Neural cell (in vitro differentiated cells): ENCODE measurements around the gene DSCAML1. TPM values are rescaled to one million over a fixed set of nuclear protein-coding genes. Genes with fewer than 3 reads are reported as not detected.

Experiments used
- H2AFZ ChIP-seq: fragments of 200-600, 300-800 bp; sonication (generic), shearing (Covaris generic); 2 replicates; pipeline ENCODE4 v1.6.0; 2014; ENCODE audit warnings: low read depth, mild to moderate bottlenecking, antibody characterized with exemption, low read length, moderate library complexity
- H3F3A ChIP-seq: fragments of 200-600 bp; shearing (Covaris generic); 2 replicates; pipeline ENCODE4 v1.6.1; 2016; ENCODE audit warnings: mild to moderate bottlenecking, moderate library complexity, mixed read lengths, antibody characterized with exemption, low read length; ENCODE audit not compliant: insufficient read depth, poor library complexity, severe bottlenecking
- H3K27ac ChIP-seq: fragments of 200-600, 300-800 bp; sonication (generic), shearing (Covaris generic); 2 replicates; pipeline ENCODE4 v1.5.1; 2014; ENCODE audit warnings: mild to moderate bottlenecking, low read length, moderate library complexity
- H3K27me3 ChIP-seq: fragments of 300-800, 200-600 bp; sonication (generic), shearing (Covaris generic); 2 replicates; pipeline ENCODE4 v1.6.0; 2014; ENCODE audit warnings: mild to moderate bottlenecking, low read depth, low read length, moderate library complexity; ENCODE audit not compliant: insufficient read depth
- H3K36me3 ChIP-seq: fragments of 300-800, 200-600 bp; sonication (generic), shearing (Covaris generic); 2 replicates; pipeline ENCODE4 v1.5.1; 2014; ENCODE audit warnings: mild to moderate bottlenecking, antibody characterized with exemption, low read length, moderate library complexity; ENCODE audit not compliant: insufficient read depth
- H3K4me2 ChIP-seq: fragments of 300-800, 200-600 bp; sonication (generic), shearing (Covaris generic); 2 replicates; pipeline ENCODE4 v1.6.0; 2014; ENCODE audit warnings: mild to moderate bottlenecking, low read length
- H3K4me3 ChIP-seq: fragments of 300-800, 200-600 bp; sonication (generic), shearing (Covaris generic); 2 replicates; pipeline ENCODE4 v1.5.1; 2014; ENCODE audit warnings: mild to moderate bottlenecking, low read length, moderate library complexity
- H3K79me2 ChIP-seq: fragments of 200-600 bp; shearing (Covaris generic); replicated peaks from 2 replicates; pipeline ENCODE4 v1.6.0; 2014; ENCODE audit warnings: mild to moderate bottlenecking, low read length, moderate library complexity; ENCODE audit not compliant: insufficient read depth
- H3K9ac ChIP-seq: fragments of 300-800, 200-600 bp; sonication (generic), shearing (Covaris generic); 2 replicates; pipeline ENCODE4 v1.6.1; 2016; ENCODE audit warnings: mild to moderate bottlenecking, low read length, mixed read lengths
- H3K9me2 ChIP-seq: fragments of 200-600 bp; shearing (Covaris generic); 2 replicates; pipeline ENCODE4 v1.6.1; 2016; ENCODE audit warnings: mild to moderate bottlenecking, low read length, mixed read lengths; ENCODE audit not compliant: insufficient read depth
- H3K9me3 ChIP-seq: fragments of 200-600, 300-800 bp; sonication (generic), shearing (Covaris generic); 2 replicates; pipeline ENCODE4 v1.6.1; 2016; ENCODE audit warnings: mild to moderate bottlenecking, mixed run types, low read length, moderate library complexity, mixed read lengths
- H4K20me1 ChIP-seq: fragments of 200-600 bp; shearing (Covaris generic); 2 replicates; pipeline ENCODE4 v1.6.1; 2016; ENCODE audit warnings: mild to moderate bottlenecking, mixed run types; ENCODE audit not compliant: insufficient read depth
- EP300 ChIP-seq: fragments of 450-650 bp; conservative IDR thresholded peaks from 2 replicates; pipeline ENCODE4 v1.6.1; 2014; ENCODE audit warnings: antibody characterized with exemption, mild to moderate bottlenecking, moderate library complexity; ENCODE audit not compliant: poor library complexity, severe bottlenecking
- EZH2 ChIP-seq: fragments of 200-600, 300-800 bp; shearing (Covaris generic), sonication (generic); IDR thresholded peaks from 2 replicates; pipeline ENCODE4 v1.6.1; 2014; ENCODE audit warnings: antibody characterized with exemption, low read length, borderline replicate concordance, mild to moderate bottlenecking; ENCODE audit not compliant: insufficient read depth, poor library complexity, severe bottlenecking
- MXI1 ChIP-seq: fragments of 450-650 bp; conservative IDR thresholded peaks from 2 replicates; pipeline ENCODE4 v1.6.1; 2014; ENCODE audit warnings: antibody characterized with exemption, mild to moderate bottlenecking; ENCODE audit not compliant: poor library complexity, severe bottlenecking
- POLR2AphosphoS5 ChIP-seq: IDR thresholded peaks from 2 replicates; pipeline ENCODE4 v1.6.1; 2012
- RAD21 ChIP-seq: fragments of 450-650 bp; conservative IDR thresholded peaks from 2 replicates; pipeline ENCODE4 v1.6.1; 2014; ENCODE audit warnings: antibody characterized with exemption, mild to moderate bottlenecking, moderate library complexity
- SMC3 ChIP-seq: fragments of 450-650 bp; conservative IDR thresholded peaks from 2 replicates; pipeline ENCODE4 v1.6.1; 2014; ENCODE audit warnings: antibody characterized with exemption, mild to moderate bottlenecking, moderate library complexity; ENCODE audit not compliant: poor library complexity
- TAF1 ChIP-seq: IDR thresholded peaks from 2 replicates; pipeline ENCODE4 v1.6.1; 2012; ENCODE audit warnings: low read depth
- polyA plus RNA-seq: library from polyadenylated mRNA; depleted of rRNA; stranded (reverse); fragments of >200 nt; gene quantifications from 2 replicates; pipeline ENCODE4 v1.2.3, GENCODE V29; 2014
- TF ChIP-seq, protein P1 (sequence below): IDR thresholded peaks from 2 replicates; pipeline ENCODE4 v1.6.1; 2012; ENCODE audit warnings: borderline replicate concordance
- TF ChIP-seq, protein P2 (sequence below): fragments of 450-650 bp; IDR thresholded peaks from 2 replicates; pipeline ENCODE4 v1.5.1; 2014; ENCODE audit warnings: antibody characterized with exemption, mild to moderate bottlenecking, moderate library complexity; ENCODE audit not compliant: poor library complexity, severe bottlenecking

Gene DSCAML1
- polyA plus RNA-seq, 1 donor from 2014 or later: 1.3 TPM

DNA sequence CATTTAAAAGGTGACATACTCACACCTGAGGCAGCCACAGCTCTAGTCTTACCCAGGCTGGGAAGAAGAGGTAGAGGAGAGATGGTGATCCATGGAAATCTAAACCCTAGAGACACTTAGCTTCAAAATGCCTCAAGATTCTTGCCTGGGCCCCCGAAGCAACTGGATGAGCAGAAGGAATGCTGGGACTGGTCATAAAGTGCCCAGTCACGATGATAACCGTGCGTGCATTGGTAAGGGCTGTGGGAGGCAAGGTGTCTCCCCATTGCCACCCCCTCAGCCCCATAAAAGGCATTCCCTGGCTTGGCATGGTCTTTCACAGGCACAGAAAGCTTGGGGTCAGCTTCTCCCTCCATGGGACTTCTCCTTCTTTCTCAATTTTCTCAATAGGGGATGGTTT is 144.5 kb downstream of the DSCAML1 start:
- H3F3A ChIP-seq: no peaks in the 10 kb centered on the region
- H2AFZ ChIP-seq: no peak overlapping the region
- H3K36me3 ChIP-seq: no peaks in the 10 kb centered on the region
- no peak overlapping the region for H3K27ac ChIP-seq
- no peaks in the 10 kb centered on the region for H3K9me3 ChIP-seq
- no peaks in the 10 kb centered on the region for H3K79me2 ChIP-seq
- no peak overlapping the region for H3K4me3 ChIP-seq
- no peak overlapping the region for H3K9ac ChIP-seq
- TF ChIP-seq MXI1 (no peak), POLR2AphosphoS5 (no peak), EZH2 (no peak), RAD21 (no peak), EP300 (no peak), SMC3 (no peak), TAF1 (no peak)
- TF ChIP-seq, protein P1, sequence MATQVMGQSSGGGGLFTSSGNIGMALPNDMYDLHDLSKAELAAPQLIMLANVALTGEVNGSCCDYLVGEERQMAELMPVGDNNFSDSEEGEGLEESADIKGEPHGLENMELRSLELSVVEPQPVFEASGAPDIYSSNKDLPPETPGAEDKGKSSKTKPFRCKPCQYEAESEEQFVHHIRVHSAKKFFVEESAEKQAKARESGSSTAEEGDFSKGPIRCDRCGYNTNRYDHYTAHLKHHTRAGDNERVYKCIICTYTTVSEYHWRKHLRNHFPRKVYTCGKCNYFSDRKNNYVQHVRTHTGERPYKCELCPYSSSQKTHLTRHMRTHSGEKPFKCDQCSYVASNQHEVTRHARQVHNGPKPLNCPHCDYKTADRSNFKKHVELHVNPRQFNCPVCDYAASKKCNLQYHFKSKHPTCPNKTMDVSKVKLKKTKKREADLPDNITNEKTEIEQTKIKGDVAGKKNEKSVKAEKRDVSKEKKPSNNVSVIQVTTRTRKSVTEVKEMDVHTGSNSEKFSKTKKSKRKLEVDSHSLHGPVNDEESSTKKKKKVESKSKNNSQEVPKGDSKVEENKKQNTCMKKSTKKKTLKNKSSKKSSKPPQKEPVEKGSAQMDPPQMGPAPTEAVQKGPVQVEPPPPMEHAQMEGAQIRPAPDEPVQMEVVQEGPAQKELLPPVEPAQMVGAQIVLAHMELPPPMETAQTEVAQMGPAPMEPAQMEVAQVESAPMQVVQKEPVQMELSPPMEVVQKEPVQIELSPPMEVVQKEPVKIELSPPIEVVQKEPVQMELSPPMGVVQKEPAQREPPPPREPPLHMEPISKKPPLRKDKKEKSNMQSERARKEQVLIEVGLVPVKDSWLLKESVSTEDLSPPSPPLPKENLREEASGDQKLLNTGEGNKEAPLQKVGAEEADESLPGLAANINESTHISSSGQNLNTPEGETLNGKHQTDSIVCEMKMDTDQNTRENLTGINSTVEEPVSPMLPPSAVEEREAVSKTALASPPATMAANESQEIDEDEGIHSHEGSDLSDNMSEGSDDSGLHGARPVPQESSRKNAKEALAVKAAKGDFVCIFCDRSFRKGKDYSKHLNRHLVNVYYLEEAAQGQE: no peak
- TF ChIP-seq, protein P2, sequence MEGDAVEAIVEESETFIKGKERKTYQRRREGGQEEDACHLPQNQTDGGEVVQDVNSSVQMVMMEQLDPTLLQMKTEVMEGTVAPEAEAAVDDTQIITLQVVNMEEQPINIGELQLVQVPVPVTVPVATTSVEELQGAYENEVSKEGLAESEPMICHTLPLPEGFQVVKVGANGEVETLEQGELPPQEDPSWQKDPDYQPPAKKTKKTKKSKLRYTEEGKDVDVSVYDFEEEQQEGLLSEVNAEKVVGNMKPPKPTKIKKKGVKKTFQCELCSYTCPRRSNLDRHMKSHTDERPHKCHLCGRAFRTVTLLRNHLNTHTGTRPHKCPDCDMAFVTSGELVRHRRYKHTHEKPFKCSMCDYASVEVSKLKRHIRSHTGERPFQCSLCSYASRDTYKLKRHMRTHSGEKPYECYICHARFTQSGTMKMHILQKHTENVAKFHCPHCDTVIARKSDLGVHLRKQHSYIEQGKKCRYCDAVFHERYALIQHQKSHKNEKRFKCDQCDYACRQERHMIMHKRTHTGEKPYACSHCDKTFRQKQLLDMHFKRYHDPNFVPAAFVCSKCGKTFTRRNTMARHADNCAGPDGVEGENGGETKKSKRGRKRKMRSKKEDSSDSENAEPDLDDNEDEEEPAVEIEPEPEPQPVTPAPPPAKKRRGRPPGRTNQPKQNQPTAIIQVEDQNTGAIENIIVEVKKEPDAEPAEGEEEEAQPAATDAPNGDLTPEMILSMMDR: no peak
- H4K20me1 ChIP-seq: no peaks in the 10 kb centered on the region
- no peak overlapping the region for H3K4me2 ChIP-seq
- no peaks in the 10 kb centered on the region for H3K27me3 ChIP-seq
- no peaks in the 10 kb centered on the region for H3K9me2 ChIP-seq

DNA sequence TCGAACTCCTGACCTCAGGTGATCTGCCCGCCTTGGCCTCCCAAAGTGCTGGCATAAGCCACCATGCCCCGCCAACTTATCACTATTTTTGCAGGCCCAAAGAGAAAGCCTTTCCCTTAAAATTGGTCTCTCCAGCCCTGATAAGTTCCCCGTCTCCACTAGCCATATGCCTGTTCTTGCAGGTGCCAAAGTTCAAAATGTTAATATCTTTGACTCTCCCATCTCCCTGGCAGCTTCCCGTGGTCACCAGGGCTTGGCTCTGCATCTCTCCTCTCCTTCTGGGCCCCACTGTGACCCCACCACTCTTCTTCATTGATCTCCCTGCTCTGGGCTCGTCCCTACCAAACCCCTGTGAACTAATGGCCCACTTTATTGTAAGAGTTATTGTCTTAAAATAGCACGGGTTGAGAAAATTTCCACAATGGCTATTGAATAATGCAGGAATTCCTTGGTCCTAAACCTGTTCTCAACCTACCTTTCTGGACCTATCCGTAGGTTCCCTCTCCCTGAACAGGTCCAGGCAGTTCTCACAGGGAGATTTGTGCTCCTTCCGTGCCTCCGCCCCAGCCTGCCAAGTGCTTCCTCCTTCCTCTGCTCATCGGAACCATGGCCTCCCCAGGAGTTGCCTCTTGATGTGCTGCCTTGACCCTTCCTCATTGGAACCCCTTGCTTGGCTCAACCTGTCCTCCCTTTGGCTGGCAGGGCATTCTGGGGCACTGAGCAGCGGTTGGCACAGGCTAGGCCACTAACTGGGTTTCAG is 147.5 kb downstream of the DSCAML1 start:
- no peak overlapping the region for H3K4me2 ChIP-seq
- H3K9ac ChIP-seq: no peak overlapping the region
- no peaks in the 10 kb centered on the region for H3K27me3 ChIP-seq
- no peaks in the 10 kb centered on the region for H3F3A ChIP-seq
- H3K79me2 ChIP-seq: no peaks in the 10 kb centered on the region
- TF ChIP-seq EP300 (no peak), POLR2AphosphoS5 (no peak), EZH2 (no peak), RAD21 (no peak), MXI1 (no peak), TAF1 (no peak)
- TF ChIP-seq, protein P1: no peak
- TF ChIP-seq, protein P2: no peak
- no peaks in the 10 kb centered on the region for H3K36me3 ChIP-seq
- no peaks in the 10 kb centered on the region for H4K20me1 ChIP-seq
- H3K4me3 ChIP-seq: no peak overlapping the region
- H3K9me2 ChIP-seq: no peaks in the 10 kb centered on the region
- no peak overlapping the region for H2AFZ ChIP-seq
- H3K9me3 ChIP-seq: no peaks in the 10 kb centered on the region
- no peak overlapping the region for H3K27ac ChIP-seq
